Transverse colon (tissue), 4 donors: Measurements from ENCODE around the gene FOXO1.

Source experiments
- EP300 ChIP-seq: sonication (generic); formaldehyde crosslinking; IDR thresholded peaks from one replicate; pipeline ENCODE4 v1.6.1; 2017; ENCODE audit warnings: antibody characterized with exemption, low read depth
- POLR2A ChIP-seq: fragments of 450-650 bp; IDR thresholded peaks from one replicate; pipeline ENCODE4 v1.6.1; 2016; ENCODE audit warnings: antibody characterized with exemption, mild to moderate bottlenecking, moderate library complexity
- POLR2AphosphoS5 ChIP-seq, 3 donors: sonication (generic); formaldehyde crosslinking; IDR thresholded peaks; one replicate each; pipeline ENCODE4 v1.6.1; 2016; ENCODE audit warnings: antibody characterized with exemption in 3 of 3
- TF ChIP-seq, protein P1 (sequence below), 5 experiments: fragments of 200-600 bp in 3 of 5; fragments of 450-650 bp in 2 of 5; sonication (generic) in 3 of 5; IDR thresholded peaks; 1 replicate in 2 of 5; 2 replicates in 3 of 5; pipeline ENCODE4 v1.5.1; 2016 to 2017; ENCODE audit warnings: antibody characterized with exemption in 5 of 5, inconsistent platforms in 3 of 5, mild to moderate bottlenecking in 2 of 5, moderate library complexity in 1 of 5

- TF ChIP-seq POLR2A (no peak), POLR2AphosphoS5 (IDR thresholded peaks at IDR 0.05) (no peak), EP300 (no peak)
- TF ChIP-seq, protein P1, sequence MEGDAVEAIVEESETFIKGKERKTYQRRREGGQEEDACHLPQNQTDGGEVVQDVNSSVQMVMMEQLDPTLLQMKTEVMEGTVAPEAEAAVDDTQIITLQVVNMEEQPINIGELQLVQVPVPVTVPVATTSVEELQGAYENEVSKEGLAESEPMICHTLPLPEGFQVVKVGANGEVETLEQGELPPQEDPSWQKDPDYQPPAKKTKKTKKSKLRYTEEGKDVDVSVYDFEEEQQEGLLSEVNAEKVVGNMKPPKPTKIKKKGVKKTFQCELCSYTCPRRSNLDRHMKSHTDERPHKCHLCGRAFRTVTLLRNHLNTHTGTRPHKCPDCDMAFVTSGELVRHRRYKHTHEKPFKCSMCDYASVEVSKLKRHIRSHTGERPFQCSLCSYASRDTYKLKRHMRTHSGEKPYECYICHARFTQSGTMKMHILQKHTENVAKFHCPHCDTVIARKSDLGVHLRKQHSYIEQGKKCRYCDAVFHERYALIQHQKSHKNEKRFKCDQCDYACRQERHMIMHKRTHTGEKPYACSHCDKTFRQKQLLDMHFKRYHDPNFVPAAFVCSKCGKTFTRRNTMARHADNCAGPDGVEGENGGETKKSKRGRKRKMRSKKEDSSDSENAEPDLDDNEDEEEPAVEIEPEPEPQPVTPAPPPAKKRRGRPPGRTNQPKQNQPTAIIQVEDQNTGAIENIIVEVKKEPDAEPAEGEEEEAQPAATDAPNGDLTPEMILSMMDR (IDR thresholded peaks at IDR 0.05), result no peak
These were observed 75.3 kb downstream of the FOXO1 start for GRCh38 chr13:40591091-40591490.
